ENCODE results near the gene FRMD4A. TPM values are rescaled to one million over a fixed set of nuclear protein-coding genes. Genes with fewer than 3 reads are reported as not detected.
A peak's percentile ranks its signal among the peaks of the same experiment; 100 is the strongest.

The FRMD4A gene
- total RNA-seq, 1 experiment from 2014 or later = 0.23 TPM

- no peak for TF ChIP-seq CTCF (IDR thresholded peaks at IDR 0.05; ENCODE audit: unreplicated experiment)
- H3K9me3 Mint-ChIP-seq (ENCODE audit: unreplicated experiment) = no peaks in the 10 kb centered on the region
- no peak overlapping the region for H3K4me3 Mint-ChIP-seq (ENCODE audit: unreplicated experiment)
- H3K4me1 Mint-ChIP-seq (ENCODE audit: insufficient read depth, unreplicated experiment) = peaks cover 6% of the 10 kb centered on the region
- BruUV-seq (replicated peaks) = no TSS peak
- ChIA-PET CTCF (no interaction called here), POLR2A (no interaction called here)
- no peak for DNase-seq (ENCODE audit: unreplicated experiment)
- no peaks in the 10 kb centered on the region for H3K27me3 Mint-ChIP-seq (ENCODE audit: insufficient read depth, unreplicated experiment)
- H3K27ac Mint-ChIP-seq (ENCODE audit: low read depth, unreplicated experiment) = no peak overlapping the region
- H3K36me3 Mint-ChIP-seq (ENCODE audit: insufficient read depth, unreplicated experiment) = no peaks in the 10 kb centered on the region
- intact Hi-C loops (cut with micrococcal nuclease) = no loop called here
Measured at GRCh38 chr10:13761490-13762091, 569.1 kb downstream of the FRMD4A start.

GRCh38 chr10:13759168-13759567, 571.6 kb downstream of the FRMD4A start:
- Mint-ChIP-seq H3K4me1 (ENCODE audit: insufficient read depth, unreplicated experiment) (peaks cover 6% of the 10 kb centered on the region), H3K27ac (ENCODE audit: low read depth, unreplicated experiment) (no peak overlapping the region), H3K27me3 (ENCODE audit: insufficient read depth, unreplicated experiment) (no peaks in the 10 kb centered on the region), H3K4me3 (ENCODE audit: unreplicated experiment) (no peak overlapping the region), H3K36me3 (ENCODE audit: insufficient read depth, unreplicated experiment) (no peaks in the 10 kb centered on the region), H3K9me3 (ENCODE audit: unreplicated experiment) (no peaks in the 10 kb centered on the region)
- DNase-seq (ENCODE audit: unreplicated experiment) = no peak
- no peak for TF ChIP-seq CTCF (IDR thresholded peaks at IDR 0.05; ENCODE audit: unreplicated experiment)
- no TSS peak for BruUV-seq (replicated peaks)
- intact Hi-C loops (cut with micrococcal nuclease) = no loop called here
- POLR2A ChIA-PET = interaction anchor here (1.2 to 1.4 kb wide), 3 partner anchors 12 to 17 kb away, joined by 3 read pairs; no protein-coding TSS in a partner anchor
- CTCF ChIA-PET = interaction anchor here (0.6 to 1.1 kb wide), 2 partner anchors 18 to 108 kb away, joined by 3 to 6 read pairs; no protein-coding TSS in a partner anchor

- ChIA-PET CTCF (interaction anchor here (1.3 kb wide), 1 partner anchor 18 kb away, joined by 8 read pairs; no protein-coding TSS in a partner anchor), POLR2A (interaction anchor here (1.2 to 1.4 kb wide), 4 partner anchors 8 to 17 kb away, joined by 3 read pairs; no protein-coding TSS in a partner anchor)
- no peak overlapping the region for H3K4me3 Mint-ChIP-seq (ENCODE audit: unreplicated experiment)
- no peak for TF ChIP-seq CTCF (IDR thresholded peaks at IDR 0.05; ENCODE audit: unreplicated experiment)
- peak overlapping the region; percentile 83 for H3K27ac Mint-ChIP-seq (ENCODE audit: low read depth, unreplicated experiment)
- no peaks in the 10 kb centered on the region for H3K9me3 Mint-ChIP-seq (ENCODE audit: unreplicated experiment)
- intact Hi-C loops (cut with micrococcal nuclease) = no loop called here
- no peak for DNase-seq (ENCODE audit: unreplicated experiment)
- no peaks in the 10 kb centered on the region for H3K36me3 Mint-ChIP-seq (ENCODE audit: insufficient read depth, unreplicated experiment)
- H3K27me3 Mint-ChIP-seq (ENCODE audit: insufficient read depth, unreplicated experiment) = no peaks in the 10 kb centered on the region
- H3K4me1 Mint-ChIP-seq (ENCODE audit: insufficient read depth, unreplicated experiment) = peaks cover 6% of the 10 kb centered on the region
- BruUV-seq (replicated peaks) = TSS peak; percentile 36
Measured at GRCh38 chr10:13758756-13759155, 572.0 kb downstream of the FRMD4A start.

- no peak for TF ChIP-seq CTCF (IDR thresholded peaks at IDR 0.05; ENCODE audit: unreplicated experiment)
- POLR2A ChIA-PET = interaction anchor here (0.6 to 1.4 kb wide), 5 partner anchors 8 to 396 kb away, joined by 3 read pairs; no protein-coding TSS in a partner anchor
- DNase-seq (ENCODE audit: unreplicated experiment) = peak; percentile 44
- Mint-ChIP-seq H3K9me3 (ENCODE audit: unreplicated experiment) (no peaks in the 10 kb centered on the region), H3K36me3 (ENCODE audit: insufficient read depth, unreplicated experiment) (no peaks in the 10 kb centered on the region), H3K4me1 (ENCODE audit: insufficient read depth, unreplicated experiment) (peaks cover 6% of the 10 kb centered on the region), H3K27ac (ENCODE audit: low read depth, unreplicated experiment) (peak overlapping the region; percentile 83), H3K4me3 (ENCODE audit: unreplicated experiment) (no peak overlapping the region), H3K27me3 (ENCODE audit: insufficient read depth, unreplicated experiment) (no peaks in the 10 kb centered on the region)
- intact Hi-C loops (cut with micrococcal nuclease) = no loop called here
- BruUV-seq (replicated peaks) = no TSS peak
- CTCF ChIA-PET = interaction anchor here (0.6 to 1.3 kb wide), 3 partner anchors 9 to 391 kb away, joined by 3 to 8 read pairs (median 3); no protein-coding TSS in a partner anchor
Measured at GRCh38 chr10:13758312-13758711, 572.4 kb downstream of the FRMD4A start.

All from MCF 10A (cell line).